ENCODE data around the gene IDS.

DNA sequence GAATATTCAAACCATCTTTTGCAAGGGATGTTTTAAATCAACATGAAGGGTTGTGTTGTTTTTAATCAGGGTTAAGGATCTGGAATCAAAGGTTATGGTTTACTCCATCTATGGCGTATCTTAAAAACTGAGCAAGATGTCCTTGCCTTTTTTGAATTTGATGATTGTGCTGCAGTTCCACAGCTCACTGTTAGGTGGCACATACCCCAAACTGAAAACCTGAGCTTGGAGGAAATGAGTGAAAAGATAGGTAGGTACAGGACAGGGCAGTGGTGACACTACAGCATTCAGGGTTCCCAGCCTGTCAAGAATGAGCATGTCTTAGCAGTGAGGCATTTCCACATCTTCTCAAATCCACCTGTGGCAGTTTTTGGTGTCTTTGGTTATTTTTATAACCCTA, 22.6 kb upstream of the IDS start:
- TF ChIP-seq, protein P1, sequence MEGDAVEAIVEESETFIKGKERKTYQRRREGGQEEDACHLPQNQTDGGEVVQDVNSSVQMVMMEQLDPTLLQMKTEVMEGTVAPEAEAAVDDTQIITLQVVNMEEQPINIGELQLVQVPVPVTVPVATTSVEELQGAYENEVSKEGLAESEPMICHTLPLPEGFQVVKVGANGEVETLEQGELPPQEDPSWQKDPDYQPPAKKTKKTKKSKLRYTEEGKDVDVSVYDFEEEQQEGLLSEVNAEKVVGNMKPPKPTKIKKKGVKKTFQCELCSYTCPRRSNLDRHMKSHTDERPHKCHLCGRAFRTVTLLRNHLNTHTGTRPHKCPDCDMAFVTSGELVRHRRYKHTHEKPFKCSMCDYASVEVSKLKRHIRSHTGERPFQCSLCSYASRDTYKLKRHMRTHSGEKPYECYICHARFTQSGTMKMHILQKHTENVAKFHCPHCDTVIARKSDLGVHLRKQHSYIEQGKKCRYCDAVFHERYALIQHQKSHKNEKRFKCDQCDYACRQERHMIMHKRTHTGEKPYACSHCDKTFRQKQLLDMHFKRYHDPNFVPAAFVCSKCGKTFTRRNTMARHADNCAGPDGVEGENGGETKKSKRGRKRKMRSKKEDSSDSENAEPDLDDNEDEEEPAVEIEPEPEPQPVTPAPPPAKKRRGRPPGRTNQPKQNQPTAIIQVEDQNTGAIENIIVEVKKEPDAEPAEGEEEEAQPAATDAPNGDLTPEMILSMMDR (tag by site-specific recombination; IDR thresholded peaks at IDR 0.05), result no peak
- no peak for TF ChIP-seq ZNF133 (tag by site-specific recombination; IDR thresholded peaks at IDR 0.05)
- TF ChIP-seq ZFP3 (tag by site-specific recombination; IDR thresholded peaks at IDR 0.05; ENCODE audit: low read depth), result no peak
- TF ChIP-seq KLF10 (tag by site-specific recombination; IDR thresholded peaks at IDR 0.05), result no peak
- TF ChIP-seq MZF1 (tag by site-specific recombination; IDR thresholded peaks at IDR 0.05; ENCODE audit: borderline replicate concordance), result no peak
- no peak for TF ChIP-seq ZNF660 (tag by site-specific recombination; IDR thresholded peaks at IDR 0.05)
- no peak for TF ChIP-seq ZNF571 (tag by site-specific recombination; IDR thresholded peaks at IDR 0.05)
- TF ChIP-seq ZNF664 (tag by site-specific recombination; IDR thresholded peaks at IDR 0.05), result no peak
- TF ChIP-seq EGR2 (tag by site-specific recombination; IDR thresholded peaks at IDR 0.05; ENCODE audit: low read depth), result no peak
- no peak for TF ChIP-seq ZNF292 (tag by site-specific recombination; IDR thresholded peaks at IDR 0.05; ENCODE audit: borderline replicate concordance, low read depth)
- no peak for TF ChIP-seq ZNF248 (tag by site-specific recombination; IDR thresholded peaks at IDR 0.05)
- TF ChIP-seq ZNF169 (tag by site-specific recombination; IDR thresholded peaks at IDR 0.05), result no peak

All from HEK293 (cell line).